HCT116 (cell line): Measurements from ENCODE around the gene NUP50. TPM values are rescaled to one million over a fixed set of nuclear protein-coding genes. Genes with fewer than 3 reads are reported as not detected.

ENCODE experiments used
- ATAC-seq: fragments of 200-7000 bp; cut with Tn5 transposase; 2 replicates; pipeline ENCODE4 v1.9.1; 2020; ENCODE audit warnings: mild to moderate bottlenecking, moderate library complexity
- BruUV-seq: library from RNA; stranded (reverse); fragments of 400-500 nt; replicated peaks from 2 replicates; lab custom pipeline; 2021; lab: Mats Ljungman, UMichigan
- CTCF ChIA-PET: fragments of 300-600 bp; sonication (Branson Sonifier 250); formaldehyde crosslinking; loops from one replicate; lab custom pipeline; 2021; ENCODE audit warnings: antibody characterized with exemption; lab: Charles Lee
- POLR2A ChIA-PET: fragments of 300-600, 350-600 bp; sonication (Branson Sonifier 250); formaldehyde crosslinking; loops from one replicate; lab custom pipeline; 2021; ENCODE audit warnings: antibody characterized with exemption; lab: Charles Lee
- RAD21 ChIA-PET, 2 experiments: fragments of 300-600 bp; sonication (Branson Sonifier 250); formaldehyde crosslinking; loops; one replicate each; lab custom pipeline; 2023; ENCODE audit warnings: low total read pairs in 2 of 2; ENCODE audit not compliant: uncharacterized antibody in 2 of 2, unreplicated experiment in 2 of 2, low non-redundant PET in 1 of 2; lab: Charles Lee
- DNase-seq: peaks from one replicate; pipeline ENCODE4 v3.0.0-alpha.2; 2010; ENCODE audit warnings: low read depth, low spot score
- H2AFZ ChIP-seq: fragments of 200-600 bp; shearing (Covaris generic), sonication (generic); 2 replicates; pipeline ENCODE4 v1.6.1; 2017; ENCODE audit warnings: low read depth, mixed run types, mixed read lengths, antibody characterized with exemption, low read length; ENCODE audit not compliant: poor library complexity, severe bottlenecking
- H3K27ac ChIP-seq: 2 replicates; pipeline ENCODE4 v1.5.1; 2012; ENCODE audit warnings: low read depth, low read length
- H3K27me3 ChIP-seq: fragments of 200-600 bp; sonication (generic); 2 replicates; pipeline ENCODE4 v1.6.1; 2016; ENCODE audit warnings: mixed run types, low read length, mixed read lengths; ENCODE audit not compliant: insufficient read depth
- H3K36me3 ChIP-seq, 2 experiments: fragments of 200-500 bp in 1 of 2; fragments of 200-600 bp in 1 of 2; sonication (Bioruptor generic) in 1 of 2; sonication (generic) in 1 of 2; 2 replicates each; pipeline versions ENCODE4 v1.5.1 to v1.6.1; 2014 to 2016; ENCODE audit warnings: low read length in 2 of 2, inconsistent platforms in 1 of 2, mixed read lengths in 1 of 2, mixed run types in 1 of 2; ENCODE audit not compliant: insufficient read depth in 2 of 2, control insufficient read depth in 1 of 2
- H3K4me1 ChIP-seq, 2 experiments: fragments of 200-600 bp in 1 of 2; sonication (generic) in 1 of 2; 2 replicates each; pipeline versions ENCODE4 v1.5.1 to v1.6.1; 2012 to 2017; ENCODE audit warnings: low read length in 2 of 2, inconsistent platforms in 1 of 2, mild to moderate bottlenecking in 1 of 2, mixed read lengths in 1 of 2, mixed run types in 1 of 2, moderate library complexity in 1 of 2; ENCODE audit not compliant: insufficient read depth in 2 of 2, control insufficient read depth in 1 of 2
- H3K4me2 ChIP-seq: fragments of 200-600 bp; sonication (generic); 2 replicates; pipeline ENCODE4 v1.6.1; 2017; ENCODE audit warnings: mixed run types, low read length, mixed read lengths
- H3K4me3 ChIP-seq, 2 experiments: fragments of 200-600 bp in 1 of 2; sonication (generic) in 1 of 2; replicated peaks in 1 of 2; 2 replicates each; pipeline ENCODE4 v1.5.1; 2011 to 2016; ENCODE audit warnings: low read length in 2 of 2, control low read depth in 1 of 2, low read depth in 1 of 2, mild to moderate bottlenecking in 1 of 2, mixed read lengths in 1 of 2, mixed run types in 1 of 2
- H3K79me2 ChIP-seq: fragments of 200-600 bp; sonication (generic); 2 replicates; pipeline ENCODE4 v1.6.1; 2017; ENCODE audit warnings: mild to moderate bottlenecking, mixed run types, low read length, moderate library complexity, mixed read lengths; ENCODE audit not compliant: insufficient read depth
- H3K9ac ChIP-seq: fragments of 200-600 bp; sonication (generic); 2 replicates; pipeline ENCODE4 v1.6.1; 2016; ENCODE audit warnings: low read length, mixed read lengths
- H3K9me2 ChIP-seq: fragments of 200-600 bp; sonication (generic), shearing (Covaris generic); 2 replicates; pipeline ENCODE4 v1.6.1; 2017; ENCODE audit warnings: mixed run types, mild to moderate bottlenecking, moderate library complexity; ENCODE audit not compliant: insufficient read depth
- H3K9me3 ChIP-seq, 2 experiments: fragments of 200-500 bp in 1 of 2; fragments of 200-600 bp in 1 of 2; sonication (Bioruptor generic) in 1 of 2; sonication (generic) in 1 of 2; 2 replicates each; pipeline ENCODE4 v1.6.1; 2014 to 2017; ENCODE audit warnings: low read length in 2 of 2, mixed read lengths in 2 of 2, inconsistent platforms in 1 of 2, low read depth in 1 of 2, mild to moderate bottlenecking in 1 of 2, mixed run types in 1 of 2, moderate library complexity in 1 of 2; ENCODE audit not compliant: control insufficient read depth in 1 of 2, insufficient read depth in 1 of 2
- H4K20me1 ChIP-seq: fragments of 200-600 bp; sonication (generic), shearing (Covaris generic); 2 replicates; pipeline ENCODE4 v1.6.1; 2017; ENCODE audit warnings: mixed run types, mild to moderate bottlenecking, moderate library complexity; ENCODE audit not compliant: insufficient read depth
- CEBPB ChIP-seq: IDR thresholded peaks from 2 replicates; pipeline ENCODE4 v1.6.1; 2012; ENCODE audit warnings: low read depth
- FOSL1 ChIP-seq: IDR thresholded peaks from 2 replicates; pipeline ENCODE4 v1.6.1; 2012; ENCODE audit warnings: low read depth
- JUND ChIP-seq: IDR thresholded peaks from 2 replicates; pipeline ENCODE4 v1.6.1; 2012
- MAX ChIP-seq: IDR thresholded peaks from 2 replicates; pipeline ENCODE4 v1.6.1; 2012
- POLR2AphosphoS5 ChIP-seq: IDR thresholded peaks from 2 replicates; pipeline ENCODE4 v1.6.1; 2011; ENCODE audit warnings: mild to moderate bottlenecking, low read depth, low read length, moderate library complexity
- SP1 ChIP-seq: IDR thresholded peaks from 2 replicates; pipeline ENCODE4 v1.6.1; 2012; ENCODE audit warnings: low read depth
- YY1 ChIP-seq: IDR thresholded peaks from 2 replicates; pipeline ENCODE4 v1.6.1; 2011; ENCODE audit warnings: low read length, low read depth, moderate library complexity, mild to moderate bottlenecking; ENCODE audit not compliant: insufficient replicate concordance; ENCODE audit errors: extremely low read depth
- intact Hi-C: fragments of 100-400 bp; cut with micrococcal nuclease; formaldehyde crosslinking; loops from 2 replicates; pipeline ENCODE4 v1.10.0; 2022
- total RNA-seq: library from RNA; stranded (reverse); gene quantifications from one replicate; pipeline ENCODE4 v1.2.1, GENCODE V29; 2021; ENCODE audit not compliant: unreplicated experiment
- TF ChIP-seq, protein P1 (sequence below): IDR thresholded peaks from 2 replicates; pipeline ENCODE4 v1.6.1; 2012; ENCODE audit warnings: low read depth

NUP50 gene
- total RNA-seq, 1 experiment from 2014 or later: 102 TPM

GRCh38 chr22:45202333-45203149 lies 38.8 kb downstream of the NUP50 start:
- BruUV-seq: no TSS peak
- H3K36me3 ChIP-seq: peaks cover 0 to 6% of the 10 kb centered on the region in 2 experiments; a peak in 2 of 4 replicates
- ATAC-seq: no peak

More at GRCh38 chr22:45202333-45203149, 38.8 kb downstream of the NUP50 start:
- Histone ChIP-seq H3K9me2 (no peaks in the 10 kb centered on the region), H3K4me1 (no peaks in the 10 kb centered on the region), H3K79me2 (no peaks in the 10 kb centered on the region), H3K27ac (no peak overlapping the region), H3K9me3 (no peaks in the 10 kb centered on the region), H3K9ac (no peak overlapping the region), H3K4me3 (no peak overlapping the region), H4K20me1 (no peaks in the 10 kb centered on the region), H3K27me3 (no peaks in the 10 kb centered on the region), H2AFZ (no peak overlapping the region), H3K4me2 (no peak overlapping the region)
- CTCF ChIA-PET: no interaction called here
- DNase-seq: no peak
- RAD21 ChIA-PET: no interaction called here
- intact Hi-C loops: no loop called here
- POLR2A ChIA-PET: no interaction called here
- no peak for TF ChIP-seq FOSL1
- no peak for TF ChIP-seq CEBPB
- no peak for TF ChIP-seq MAX
- TF ChIP-seq JUND: no peak
- no peak for TF ChIP-seq POLR2AphosphoS5
- TF ChIP-seq, protein P1, sequence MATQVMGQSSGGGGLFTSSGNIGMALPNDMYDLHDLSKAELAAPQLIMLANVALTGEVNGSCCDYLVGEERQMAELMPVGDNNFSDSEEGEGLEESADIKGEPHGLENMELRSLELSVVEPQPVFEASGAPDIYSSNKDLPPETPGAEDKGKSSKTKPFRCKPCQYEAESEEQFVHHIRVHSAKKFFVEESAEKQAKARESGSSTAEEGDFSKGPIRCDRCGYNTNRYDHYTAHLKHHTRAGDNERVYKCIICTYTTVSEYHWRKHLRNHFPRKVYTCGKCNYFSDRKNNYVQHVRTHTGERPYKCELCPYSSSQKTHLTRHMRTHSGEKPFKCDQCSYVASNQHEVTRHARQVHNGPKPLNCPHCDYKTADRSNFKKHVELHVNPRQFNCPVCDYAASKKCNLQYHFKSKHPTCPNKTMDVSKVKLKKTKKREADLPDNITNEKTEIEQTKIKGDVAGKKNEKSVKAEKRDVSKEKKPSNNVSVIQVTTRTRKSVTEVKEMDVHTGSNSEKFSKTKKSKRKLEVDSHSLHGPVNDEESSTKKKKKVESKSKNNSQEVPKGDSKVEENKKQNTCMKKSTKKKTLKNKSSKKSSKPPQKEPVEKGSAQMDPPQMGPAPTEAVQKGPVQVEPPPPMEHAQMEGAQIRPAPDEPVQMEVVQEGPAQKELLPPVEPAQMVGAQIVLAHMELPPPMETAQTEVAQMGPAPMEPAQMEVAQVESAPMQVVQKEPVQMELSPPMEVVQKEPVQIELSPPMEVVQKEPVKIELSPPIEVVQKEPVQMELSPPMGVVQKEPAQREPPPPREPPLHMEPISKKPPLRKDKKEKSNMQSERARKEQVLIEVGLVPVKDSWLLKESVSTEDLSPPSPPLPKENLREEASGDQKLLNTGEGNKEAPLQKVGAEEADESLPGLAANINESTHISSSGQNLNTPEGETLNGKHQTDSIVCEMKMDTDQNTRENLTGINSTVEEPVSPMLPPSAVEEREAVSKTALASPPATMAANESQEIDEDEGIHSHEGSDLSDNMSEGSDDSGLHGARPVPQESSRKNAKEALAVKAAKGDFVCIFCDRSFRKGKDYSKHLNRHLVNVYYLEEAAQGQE: no peak
- no peak for TF ChIP-seq SP1
- no peak for TF ChIP-seq YY1
